GM19463 (cell line): ENCODE results near the gene CKAP2.
"Not testable (repeated sequence)": the region's sequence is repeated elsewhere in the genome, so short reads cannot be mapped to it uniquely, and the experiment has no call there.

ENCODE experiments used
- ATAC-seq: cut with Tn5 transposase; IDR thresholded peaks from one replicate; pipeline ENCODE4 v1.9.1; 2021; ENCODE audit warnings: mild to moderate bottlenecking, moderate library complexity; ENCODE audit not compliant: unreplicated experiment

Gene CKAP2

DNA sequence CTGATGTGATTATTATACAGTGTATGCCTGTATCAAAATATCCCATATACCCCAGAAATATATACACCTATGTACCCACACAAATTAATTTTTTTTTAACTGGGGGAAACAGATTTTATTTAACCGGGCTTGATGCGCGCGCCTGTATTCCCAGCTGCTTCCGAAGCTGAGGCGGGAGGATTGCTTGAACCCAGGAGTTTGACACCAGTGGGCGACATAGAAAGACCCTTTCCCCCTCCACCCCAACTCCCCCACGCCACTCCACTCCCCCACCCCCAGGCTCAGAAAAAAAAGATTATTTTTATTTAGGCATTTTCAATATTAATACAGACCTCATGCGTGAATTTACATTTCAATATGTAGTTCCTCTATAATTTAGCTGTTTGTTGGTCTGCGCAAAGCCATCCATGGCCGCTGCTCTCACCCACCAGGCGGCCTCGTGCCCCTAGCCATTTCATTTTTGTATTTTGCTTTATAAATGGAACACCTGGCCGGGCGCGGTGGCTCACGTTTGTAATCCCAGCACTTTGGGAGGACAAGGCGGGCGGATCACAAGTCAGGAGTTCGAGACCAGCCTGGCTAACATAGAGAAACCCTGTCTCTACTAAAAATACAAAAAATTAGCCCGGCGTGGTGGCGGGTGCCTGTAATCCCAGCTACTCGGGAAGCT is 4.0 kb upstream of the CKAP2 start:
- ATAC-seq: no peak

GRCh38 chr13:52452470-52452869 is 2.8 kb upstream of the CKAP2 start:
- ATAC-seq: no peak

- peak; percentile 18 for ATAC-seq
Measured at GRCh38 chr13:52454459-52454819, 839 bp upstream of the CKAP2 start.

DNA sequence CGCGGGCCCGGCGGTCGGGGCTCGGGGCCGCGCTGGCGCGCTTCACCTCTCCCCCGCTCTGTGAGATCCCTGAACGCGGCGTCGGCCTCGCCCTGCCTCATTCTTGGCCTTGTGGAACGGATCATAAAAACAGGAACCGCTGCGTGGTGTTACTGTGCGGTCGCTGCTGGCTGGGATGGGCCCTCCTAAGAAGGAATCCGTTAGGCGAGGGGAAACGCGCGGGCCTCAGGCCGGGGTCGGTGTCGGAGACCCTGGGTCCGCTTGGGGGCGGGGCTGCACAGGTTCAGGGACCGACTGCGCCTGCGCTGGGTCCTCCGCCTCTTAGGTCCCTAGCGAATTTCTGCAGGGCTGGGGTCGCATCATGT is 381 bp downstream of the CKAP2 start:
- ATAC-seq: peak; percentile 31

GRCh38 chr13:52459668-52460067 is 4.4 kb downstream of the CKAP2 start:
- ATAC-seq: no peak

GRCh38 chr13:52461265-52461664 is 6.0 kb downstream of the CKAP2 start:
- ATAC-seq: no peak

- no peak for ATAC-seq
Measured at GRCh38 chr13:52463526-52463925, 8.2 kb downstream of the CKAP2 start.

DNA sequence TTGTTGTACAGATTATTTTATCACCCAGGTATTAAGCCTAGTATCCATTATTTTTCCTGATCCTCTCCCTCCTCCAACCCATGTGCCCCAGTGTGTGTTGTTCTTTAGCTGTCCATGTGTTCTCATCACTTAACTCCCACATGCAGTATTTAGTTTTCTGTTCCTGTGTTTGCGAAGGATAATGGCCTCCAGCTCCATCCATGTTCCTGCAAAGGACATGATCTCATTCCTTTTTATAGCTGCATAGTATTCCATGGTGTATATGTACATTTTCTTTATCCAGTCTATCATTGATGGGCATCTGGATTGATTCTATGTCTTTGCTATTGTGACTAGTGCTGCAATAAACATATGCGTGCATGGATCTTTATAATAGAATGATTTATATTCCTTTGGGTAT is 13.2 kb downstream of the CKAP2 start:
- ATAC-seq: not testable (repeated sequence)

GRCh38 chr13:52480677-52481428 is 25.6 kb downstream of the CKAP2 start:
- ATAC-seq: not testable (repeated sequence)

DNA sequence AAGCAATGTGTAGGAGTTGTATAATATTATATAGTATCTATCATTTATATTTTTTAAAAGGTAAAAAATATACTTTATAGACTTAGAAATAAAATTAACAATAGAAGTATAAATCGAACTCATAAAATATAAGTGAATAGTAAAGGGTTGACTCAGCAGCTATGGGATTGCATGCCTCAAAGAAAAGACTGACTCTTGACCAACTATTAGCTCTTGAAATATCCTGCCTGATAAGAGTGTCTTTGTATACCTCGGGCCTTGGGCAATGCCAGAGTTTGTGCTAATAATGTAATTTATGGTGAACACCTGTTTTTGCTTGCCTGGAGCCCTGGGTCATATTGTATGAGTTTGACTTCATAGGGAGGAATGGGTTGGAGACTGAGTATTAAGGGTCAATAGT is 31.8 kb downstream of the CKAP2 start:
- ATAC-seq: not testable (repeated sequence)

- not testable (repeated sequence) for ATAC-seq
Measured at GRCh38 chr13:52488763-52489162, 33.5 kb downstream of the CKAP2 start.

- ATAC-seq: not testable (repeated sequence)
Measured at GRCh38 chr13:52491015-52491414, 35.7 kb downstream of the CKAP2 start.

- ATAC-seq: not testable (repeated sequence)
Measured at GRCh38 chr13:52494241-52494640, 39.0 kb downstream of the CKAP2 start.

DNA sequence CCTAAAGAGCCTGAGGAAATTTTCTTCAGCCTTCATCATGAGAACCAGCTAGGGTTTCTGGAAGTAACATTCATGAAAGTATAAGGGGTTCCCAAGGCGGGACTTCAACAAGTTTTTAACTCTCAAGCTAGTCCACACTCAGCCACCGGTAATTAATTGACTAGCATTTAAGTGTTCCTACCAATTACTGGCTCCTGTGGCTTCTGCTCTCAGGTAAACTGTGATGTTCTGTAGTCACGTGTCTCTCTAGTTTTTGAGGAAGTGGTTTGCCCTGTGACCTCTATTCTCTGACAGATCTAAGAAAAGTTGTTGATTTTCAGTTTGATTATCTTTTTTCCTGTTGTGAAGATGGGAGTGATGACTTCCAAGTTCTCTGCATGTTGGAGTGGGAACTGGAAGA is 42.7 kb downstream of the CKAP2 start:
- peak; percentile 80 for ATAC-seq

GRCh38 chr13:52502277-52502676 is 47.0 kb downstream of the CKAP2 start:
- ATAC-seq: not testable (repeated sequence)

GRCh38 chr13:52505843-52506242 is 50.6 kb downstream of the CKAP2 start:
- not testable (repeated sequence) for ATAC-seq

DNA sequence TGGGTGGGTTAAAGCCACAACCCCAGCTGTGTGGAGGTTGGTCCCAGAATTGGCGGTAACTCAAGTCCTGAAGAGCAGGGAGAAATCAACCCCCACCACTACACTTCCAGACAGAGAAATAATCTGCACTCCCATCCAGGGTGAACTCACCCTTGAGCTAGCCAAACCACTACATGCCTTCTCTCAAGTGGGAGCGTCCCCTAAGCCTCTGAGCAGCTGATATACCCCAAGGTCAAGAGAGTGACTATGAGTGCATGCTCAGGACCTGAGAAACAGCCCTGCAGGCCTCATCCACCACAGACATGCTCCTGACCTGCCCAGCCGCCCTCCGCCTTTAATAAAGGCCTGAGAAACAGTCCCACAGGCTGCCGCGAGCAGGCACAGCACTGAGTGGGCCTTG is 54.3 kb downstream of the CKAP2 start:
- not testable (repeated sequence) for ATAC-seq

- not testable (repeated sequence) for ATAC-seq
Measured at GRCh38 chr13:52510221-52510797, 55.0 kb downstream of the CKAP2 start.

DNA sequence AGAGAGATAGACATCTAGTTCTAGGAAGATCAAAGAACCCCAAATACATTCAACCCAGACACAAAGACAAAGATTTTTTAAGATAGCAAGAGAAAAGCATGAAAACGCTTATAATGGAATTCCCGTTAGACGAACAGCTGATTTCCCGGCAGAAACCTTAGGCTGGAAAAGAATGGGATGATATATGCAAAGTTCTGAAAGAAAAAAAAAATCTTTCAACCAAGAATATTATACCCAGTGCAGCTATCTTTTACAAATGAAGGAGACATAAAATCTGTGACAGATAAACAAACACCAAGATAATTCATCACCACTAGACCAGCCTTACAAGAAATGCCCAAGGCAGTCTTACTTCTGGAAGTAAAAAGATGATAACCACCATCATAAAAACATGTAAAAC is 56.3 kb downstream of the CKAP2 start:
- ATAC-seq: not testable (repeated sequence)

- not testable (repeated sequence) for ATAC-seq
Measured at GRCh38 chr13:52513957-52514596, 58.8 kb downstream of the CKAP2 start.

- ATAC-seq: not testable (repeated sequence)
Measured at GRCh38 chr13:52523323-52523722, 68.0 kb downstream of the CKAP2 start.
